Karpas-422 (cell line): ENCODE measurements around the gene GBP2. TPM values are rescaled to one million over a fixed set of nuclear protein-coding genes. Genes with fewer than 3 reads are reported as not detected.
"Not testable (repeated sequence)": the region's sequence is repeated elsewhere in the genome, so short reads cannot be mapped to it uniquely, and the experiment has no call there.

ENCODE experiments used
- DNase-seq: peaks from one replicate; pipeline ENCODE4 v3.0.0-alpha.2; 2015
- H2AFZ ChIP-seq: fragments of 200-600 bp; sonication (generic); 2 replicates; pipeline ENCODE4 v1.6.1; 2014; ENCODE audit warnings: antibody characterized with exemption, low read length, mixed read lengths
- H3K27ac ChIP-seq: fragments of 200-600 bp; sonication (generic); 2 replicates; pipeline ENCODE4 v1.5.1; 2014; ENCODE audit warnings: mild to moderate bottlenecking, low read length, moderate library complexity
- H3K27me3 ChIP-seq: fragments of 200-600 bp; sonication (generic); 2 replicates; pipeline ENCODE4 v1.6.1; 2014; ENCODE audit warnings: low read length, mixed read lengths
- H3K36me3 ChIP-seq: fragments of 200-600 bp; sonication (generic); 2 replicates; pipeline ENCODE4 v1.6.1; 2014; ENCODE audit warnings: low read length, mixed read lengths; ENCODE audit not compliant: insufficient read depth
- H3K4me1 ChIP-seq: fragments of 200-600 bp; sonication (generic); 2 replicates; pipeline ENCODE4 v1.6.1; 2014; ENCODE audit warnings: mild to moderate bottlenecking, low read length, mixed read lengths
- H3K4me2 ChIP-seq: fragments of 200-600 bp; sonication (generic); 2 replicates; pipeline ENCODE4 v1.6.1; 2014; ENCODE audit warnings: low read length, low read depth, mild to moderate bottlenecking; ENCODE audit not compliant: poor library complexity, severe bottlenecking
- H3K4me3 ChIP-seq: fragments of 200-600 bp; sonication (generic); 2 replicates; pipeline ENCODE4 v1.5.1; 2014; ENCODE audit warnings: mild to moderate bottlenecking, antibody characterized with exemption, low read length, mixed read lengths
- H3K79me2 ChIP-seq: fragments of 200-600 bp; sonication (generic); 2 replicates; pipeline ENCODE4 v1.6.1; 2014; ENCODE audit warnings: mild to moderate bottlenecking, low read length, mixed read lengths
- H3K9ac ChIP-seq: fragments of 200-600 bp; sonication (generic); 2 replicates; pipeline ENCODE4 v1.6.0; 2014; ENCODE audit warnings: low read length
- H3K9me2 ChIP-seq: fragments of 200-600 bp; sonication (generic), shearing (Covaris generic); replicated peaks from 2 replicates; pipeline ENCODE4 v1.6.0; 2014; ENCODE audit warnings: mild to moderate bottlenecking, low read length, moderate library complexity; ENCODE audit not compliant: insufficient read depth
- H3K9me3 ChIP-seq: fragments of 300-700, 200-600 bp; sonication (generic); 2 replicates; pipeline ENCODE4 v1.6.1; 2014; ENCODE audit warnings: low read length, mixed read lengths
- H4K20me1 ChIP-seq: fragments of 200-600 bp; sonication (generic); 2 replicates; pipeline ENCODE4 v1.6.1; 2014; ENCODE audit warnings: mild to moderate bottlenecking, antibody characterized with exemption, low read length, low read depth; ENCODE audit not compliant: insufficient read depth
- total RNA-seq: library from RNA; depleted of rRNA; stranded (reverse); fragments of >200 nt; shearing (Covaris generic); gene quantifications from 2 replicates; pipeline ENCODE4 v1.2.3, GENCODE V29; 2014; ENCODE audit warnings: low replicate concordance

Gene GBP2
- total RNA-seq, 1 experiment from 2014 or later: not detected

GRCh38 chr1:89133747-89134146 is 7.8 kb upstream of the GBP2 start:
- H3K79me2 ChIP-seq: no peaks in the 10 kb centered on the region
- H3K4me3 ChIP-seq: no peak overlapping the region
- no peaks in the 10 kb centered on the region for H3K9me2 ChIP-seq

DNA sequence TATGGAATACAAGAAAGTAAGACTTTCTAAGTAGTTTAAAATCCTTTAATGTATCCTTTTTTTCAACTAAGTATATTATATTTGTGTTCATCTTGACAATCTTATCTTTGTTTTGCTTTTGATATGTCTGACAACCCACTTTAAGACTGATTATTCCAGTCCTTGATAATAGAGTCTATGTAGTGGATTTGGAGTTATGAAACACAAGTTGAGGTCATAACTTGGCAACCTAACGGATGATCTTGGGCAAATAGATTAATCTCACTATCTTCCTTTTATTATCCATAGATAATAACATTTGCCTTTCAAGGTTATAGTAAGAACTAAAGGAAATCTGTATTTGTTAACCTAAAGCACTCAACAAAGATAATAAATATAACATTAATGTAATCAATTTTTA is 4.8 kb upstream of the GBP2 start:
- no peak for DNase-seq
- H3K9me3 ChIP-seq: no peaks in the 10 kb centered on the region
- no peaks in the 10 kb centered on the region for H3K9me2 ChIP-seq

More at GRCh38 chr1:89133747-89134146, 7.8 kb upstream of the GBP2 start:
- H3K9ac ChIP-seq: no peak overlapping the region
- H3K27me3 ChIP-seq: no peaks in the 10 kb centered on the region
- no peaks in the 10 kb centered on the region for H3K9me3 ChIP-seq
- H2AFZ ChIP-seq: no peak overlapping the region
- no peaks in the 10 kb centered on the region for H3K4me1 ChIP-seq
- no peak for DNase-seq
- no peaks in the 10 kb centered on the region for H4K20me1 ChIP-seq
- no peaks in the 10 kb centered on the region for H3K36me3 ChIP-seq
- H3K4me2 ChIP-seq: no peak overlapping the region
- H3K27ac ChIP-seq: no peak overlapping the region

DNA sequence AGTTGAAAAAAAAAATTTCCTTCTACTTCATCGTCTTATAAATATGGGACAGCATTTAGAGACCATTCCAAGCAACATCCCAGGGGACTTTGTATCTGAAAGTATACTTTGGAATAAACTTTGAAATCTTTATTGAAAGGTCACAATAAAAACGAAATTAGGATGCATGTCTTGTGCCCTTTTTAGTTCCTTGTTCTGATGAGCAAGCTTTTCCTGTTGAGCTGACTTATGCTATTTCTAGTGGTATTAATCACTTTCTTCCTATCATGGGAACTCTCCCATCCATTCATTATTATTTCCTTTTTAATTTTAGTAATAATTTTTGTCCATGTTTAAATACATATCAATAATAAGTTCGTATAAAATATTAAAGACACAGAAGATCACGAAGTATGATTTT is 4.0 kb upstream of the GBP2 start:
- Histone ChIP-seq H3K4me2 (no peak overlapping the region), H3K27ac (no peak overlapping the region), H2AFZ (no peak overlapping the region), H3K27me3 (no peaks in the 10 kb centered on the region), H4K20me1 (no peaks in the 10 kb centered on the region), H3K9ac (no peak overlapping the region), H3K9me3 (no peaks in the 10 kb centered on the region), H3K4me3 (no peak overlapping the region), H3K4me1 (no peaks in the 10 kb centered on the region), H3K9me2 (no peaks in the 10 kb centered on the region), H3K79me2 (no peaks in the 10 kb centered on the region), H3K36me3 (no peaks in the 10 kb centered on the region)
- DNase-seq: no peak

More for the DNA sequence above, 4.8 kb upstream of the GBP2 start:
- Histone ChIP-seq H3K4me1 (no peaks in the 10 kb centered on the region), H3K9ac (no peak overlapping the region), H3K36me3 (no peaks in the 10 kb centered on the region), H4K20me1 (no peaks in the 10 kb centered on the region), H3K79me2 (no peaks in the 10 kb centered on the region), H3K27me3 (no peaks in the 10 kb centered on the region), H3K4me2 (no peak overlapping the region), H3K27ac (no peak overlapping the region), H2AFZ (no peak overlapping the region), H3K4me3 (no peak overlapping the region)

DNA sequence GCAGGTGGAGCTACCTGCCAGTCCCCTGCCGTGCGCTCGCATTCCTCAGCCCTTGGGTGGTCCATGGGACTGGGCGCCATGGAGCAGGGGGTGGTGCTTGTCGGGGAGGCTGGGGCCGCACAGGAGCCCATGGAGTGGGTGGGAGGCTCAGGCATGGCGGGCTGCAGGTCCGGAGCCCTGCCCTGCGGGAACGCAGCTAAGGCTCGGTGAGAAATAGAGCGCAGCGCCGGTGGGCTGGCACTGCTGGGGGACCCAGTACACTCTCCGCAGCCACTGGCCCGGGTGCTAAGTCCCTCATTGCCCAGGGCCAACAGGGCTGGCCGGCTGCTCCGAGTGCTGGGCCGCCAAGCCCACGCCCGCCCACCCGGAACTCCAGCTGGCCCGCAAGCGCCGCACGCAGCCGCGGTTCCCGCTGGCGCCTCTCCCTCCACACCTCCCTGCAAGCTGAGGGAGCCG is 2.1 kb upstream of the GBP2 start:
- not testable (repeated sequence) for H3K4me1 ChIP-seq, H3K9me3 ChIP-seq, H3K27me3 ChIP-seq, DNase-seq, H4K20me1 ChIP-seq, H3K27ac ChIP-seq, H3K4me2 ChIP-seq, H3K9me2 ChIP-seq, H2AFZ ChIP-seq, H3K79me2 ChIP-seq, H3K9ac ChIP-seq, H3K4me3 ChIP-seq, H3K36me3 ChIP-seq

DNA sequence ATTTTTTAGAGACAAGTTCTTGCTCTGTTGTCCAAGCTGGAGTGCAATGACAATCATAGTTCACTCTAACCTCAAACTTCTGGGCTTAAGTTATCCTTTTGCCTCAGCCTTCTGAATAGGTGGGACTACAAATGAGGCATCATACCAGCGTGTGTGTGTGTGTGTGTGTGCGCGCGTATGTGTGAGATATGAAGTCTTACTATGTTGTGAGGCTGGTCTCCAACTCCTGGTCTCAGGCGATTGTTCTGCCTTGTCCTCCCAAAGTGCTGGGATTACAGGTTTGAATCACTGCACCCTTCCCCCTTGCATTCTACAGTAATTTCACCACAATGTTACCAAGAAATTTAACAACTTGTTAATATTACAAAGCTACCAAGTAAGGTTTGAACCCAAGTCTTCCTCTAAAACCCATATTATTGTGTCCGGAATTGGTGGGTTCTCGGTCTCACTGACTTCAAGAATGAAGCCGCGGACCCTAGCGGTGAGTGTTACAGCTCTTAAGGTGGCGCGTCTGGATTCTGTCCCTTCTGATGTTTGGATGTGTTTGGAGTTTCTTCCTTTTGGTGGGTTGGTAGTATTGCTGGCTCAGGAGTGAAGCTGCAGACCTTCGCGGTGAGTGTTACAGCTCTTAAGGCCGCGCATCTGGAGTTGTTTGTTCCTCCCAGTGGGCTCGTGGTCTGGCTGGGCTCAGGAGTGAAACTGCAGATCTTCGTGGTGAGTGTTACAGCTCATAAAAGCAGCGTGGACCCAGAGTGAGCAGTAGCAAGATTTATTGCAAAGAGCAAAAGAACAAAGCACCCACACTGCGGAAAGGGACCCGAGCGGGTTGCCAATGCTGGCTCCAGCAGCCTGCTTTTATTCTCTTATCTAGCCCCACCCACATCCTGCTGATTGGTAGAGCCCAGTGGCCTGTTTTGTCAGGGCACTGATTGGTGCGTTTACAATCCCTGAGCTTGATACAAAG is 970 bp upstream of the GBP2 start:
- H3K36me3 ChIP-seq, H3K27ac ChIP-seq, H3K9ac ChIP-seq, H3K4me3 ChIP-seq, H3K9me3 ChIP-seq, H3K79me2 ChIP-seq, H3K27me3 ChIP-seq, H3K4me2 ChIP-seq, H2AFZ ChIP-seq, H3K4me1 ChIP-seq, H4K20me1 ChIP-seq, H3K9me2 ChIP-seq, DNase-seq: not testable (repeated sequence)

GRCh38 chr1:89125240-89125912 is 538 bp downstream of the GBP2 start:
- H3K9me3 ChIP-seq: no peaks in the 10 kb centered on the region
- no peaks in the 10 kb centered on the region for H3K4me1 ChIP-seq
- H3K27ac ChIP-seq: no peak overlapping the region
- H3K9ac ChIP-seq: no peak overlapping the region
- H3K79me2 ChIP-seq: no peaks in the 10 kb centered on the region
- no peaks in the 10 kb centered on the region for H3K36me3 ChIP-seq
- no peak overlapping the region for H2AFZ ChIP-seq
- DNase-seq: no peak
- H4K20me1 ChIP-seq: no peaks in the 10 kb centered on the region
- no peaks in the 10 kb centered on the region for H3K27me3 ChIP-seq
- no peak overlapping the region for H3K4me3 ChIP-seq
- H3K9me2 ChIP-seq: no peaks in the 10 kb centered on the region
- H3K4me2 ChIP-seq: no peak overlapping the region

GRCh38 chr1:89121641-89122040 is 4.3 kb downstream of the GBP2 start:
- Histone ChIP-seq H3K36me3 (no peaks in the 10 kb centered on the region), H3K4me3 (no peak overlapping the region), H3K79me2 (no peaks in the 10 kb centered on the region), H3K4me2 (no peak overlapping the region), H3K9me2 (no peaks in the 10 kb centered on the region), H3K9me3 (no peaks in the 10 kb centered on the region), H3K4me1 (no peaks in the 10 kb centered on the region), H4K20me1 (no peaks in the 10 kb centered on the region), H3K9ac (no peak overlapping the region), H3K27ac (no peak overlapping the region), H3K27me3 (no peaks in the 10 kb centered on the region), H2AFZ (no peak overlapping the region)
- no peak for DNase-seq

DNA sequence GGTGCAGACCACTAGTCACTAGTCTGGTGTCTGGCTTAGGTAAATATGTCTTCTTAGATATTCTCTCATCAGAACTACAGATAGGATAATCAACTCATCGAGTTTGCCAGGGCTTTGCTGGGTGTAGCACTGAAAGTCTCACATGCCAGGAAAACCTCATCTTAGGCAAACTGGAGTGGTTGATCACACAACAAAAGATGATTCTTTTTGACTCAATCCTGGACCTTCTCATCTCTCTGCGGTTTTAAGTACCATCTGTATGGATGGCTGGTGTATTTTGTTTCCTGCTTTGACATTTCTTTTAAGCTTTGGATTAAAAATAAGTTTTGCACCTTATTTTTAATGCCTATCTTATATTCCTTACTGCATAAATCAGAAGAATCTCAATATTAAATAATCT is 11.3 kb downstream of the GBP2 start:
- Histone ChIP-seq H3K79me2 (no peaks in the 10 kb centered on the region), H4K20me1 (no peaks in the 10 kb centered on the region), H3K9me2 (no peaks in the 10 kb centered on the region), H3K4me2 (no peak overlapping the region), H3K9me3 (no peaks in the 10 kb centered on the region), H3K4me1 (no peaks in the 10 kb centered on the region), H3K9ac (no peak overlapping the region), H3K36me3 (no peaks in the 10 kb centered on the region), H2AFZ (no peak overlapping the region), H3K27ac (no peak overlapping the region), H3K4me3 (no peak overlapping the region), H3K27me3 (no peaks in the 10 kb centered on the region)
- no peak for DNase-seq
